ENCODE measurements around the gene IGSF6. TPM values are rescaled to one million over a fixed set of nuclear protein-coding genes. Genes with fewer than 3 reads are reported as not detected.

The IGSF6 gene
- total and polyA plus RNA-seq, 9 donors: 0.48 to 15.4 (median 1.3) TPM

DNA sequence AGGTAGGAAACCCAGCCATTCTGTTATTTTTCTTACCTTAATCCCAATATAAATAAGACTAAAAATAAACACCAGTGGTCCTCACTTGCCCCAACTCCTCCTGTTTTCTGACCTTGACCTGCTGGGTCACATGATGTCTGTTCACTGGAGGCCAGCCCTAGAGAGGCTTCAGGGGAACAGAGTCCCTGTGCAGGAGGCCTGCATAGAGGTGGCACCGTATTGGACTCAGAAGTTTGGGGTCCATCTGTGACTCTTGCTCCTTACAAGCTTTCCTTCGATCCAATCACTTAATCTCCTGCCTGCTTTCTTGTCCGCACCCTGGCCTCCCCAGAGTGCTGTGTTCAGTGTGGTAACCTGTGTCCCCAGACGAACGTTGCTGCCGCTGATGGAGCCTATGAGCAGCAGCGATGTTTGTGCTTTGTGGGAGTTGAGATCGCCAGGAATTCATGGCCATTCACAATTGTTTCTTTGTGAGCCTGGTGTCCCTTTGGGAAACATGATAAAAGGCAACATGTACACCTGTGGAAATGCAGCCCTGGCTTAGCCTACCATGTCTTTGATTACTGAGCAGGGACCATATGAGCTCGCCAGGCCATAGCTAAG lies 4.7 kb downstream of the IGSF6 start:
- TF ChIP-seq, protein P1, sequence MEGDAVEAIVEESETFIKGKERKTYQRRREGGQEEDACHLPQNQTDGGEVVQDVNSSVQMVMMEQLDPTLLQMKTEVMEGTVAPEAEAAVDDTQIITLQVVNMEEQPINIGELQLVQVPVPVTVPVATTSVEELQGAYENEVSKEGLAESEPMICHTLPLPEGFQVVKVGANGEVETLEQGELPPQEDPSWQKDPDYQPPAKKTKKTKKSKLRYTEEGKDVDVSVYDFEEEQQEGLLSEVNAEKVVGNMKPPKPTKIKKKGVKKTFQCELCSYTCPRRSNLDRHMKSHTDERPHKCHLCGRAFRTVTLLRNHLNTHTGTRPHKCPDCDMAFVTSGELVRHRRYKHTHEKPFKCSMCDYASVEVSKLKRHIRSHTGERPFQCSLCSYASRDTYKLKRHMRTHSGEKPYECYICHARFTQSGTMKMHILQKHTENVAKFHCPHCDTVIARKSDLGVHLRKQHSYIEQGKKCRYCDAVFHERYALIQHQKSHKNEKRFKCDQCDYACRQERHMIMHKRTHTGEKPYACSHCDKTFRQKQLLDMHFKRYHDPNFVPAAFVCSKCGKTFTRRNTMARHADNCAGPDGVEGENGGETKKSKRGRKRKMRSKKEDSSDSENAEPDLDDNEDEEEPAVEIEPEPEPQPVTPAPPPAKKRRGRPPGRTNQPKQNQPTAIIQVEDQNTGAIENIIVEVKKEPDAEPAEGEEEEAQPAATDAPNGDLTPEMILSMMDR (IDR thresholded peaks at IDR 0.05): no peak
- TF ChIP-seq POLR2A (IDR thresholded peaks at IDR 0.05) (no peak), EP300 (IDR thresholded peaks at IDR 0.05) (no peak)
- Histone ChIP-seq H3K9me3 (no peaks in the 10 kb centered on the region), H3K36me3 (no peaks in the 10 kb centered on the region), H3K27ac (no peak overlapping the region), H3K27me3 (no peaks in the 10 kb centered on the region), H3K4me1 (ENCODE audit: insufficient read depth) (peaks cover 10% of the 10 kb centered on the region), H3K4me3 (no peak overlapping the region)
- 89 to 91% (median 90%) methylated on average over 9 of the region's 9 CpGs for WGBS, 3 donors
- intact Hi-C loops (cut with DNase I): no loop called here
- no peak for DNase-seq

DNA sequence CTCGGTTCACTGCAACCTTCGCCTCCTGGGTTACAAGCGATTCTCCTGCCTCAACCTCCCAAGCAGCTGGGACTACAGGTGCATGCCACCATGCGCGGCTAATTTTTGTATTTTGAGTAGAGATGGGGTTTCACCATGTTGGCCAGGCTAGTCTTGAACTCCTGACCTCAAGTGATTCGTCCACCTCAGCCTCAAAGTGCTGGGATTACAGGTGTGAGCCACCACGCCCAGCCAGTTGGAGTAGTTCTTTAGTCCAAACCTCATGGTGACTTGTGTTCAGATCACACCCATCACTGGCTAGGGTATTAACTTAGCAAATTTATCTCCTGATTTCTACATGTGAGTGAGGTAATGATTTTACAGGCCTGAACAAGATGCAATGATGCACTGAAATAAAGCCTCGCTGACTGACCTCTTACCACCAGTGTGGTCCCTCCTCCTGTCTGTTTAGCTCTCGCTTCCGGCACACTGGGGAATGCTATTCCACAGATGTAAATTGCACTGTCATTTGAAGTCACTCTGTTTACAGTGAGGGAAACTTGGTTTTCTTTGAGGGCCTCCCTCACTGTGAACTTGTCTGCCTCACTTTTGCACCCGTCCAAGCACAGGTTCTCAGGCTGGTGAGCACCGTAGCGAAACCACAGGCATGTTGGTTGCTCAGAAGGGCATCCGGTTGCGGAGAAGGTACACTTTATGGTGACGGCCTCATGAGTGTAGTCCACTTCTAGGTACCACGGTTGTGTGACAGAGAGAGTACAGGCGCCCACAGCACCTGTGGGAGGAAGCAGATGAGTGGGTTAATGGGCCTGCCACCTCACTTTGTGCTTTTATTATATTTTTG lies 5.5 kb downstream of the IGSF6 start:
- no peak overlapping the region for H3K4me3 ChIP-seq
- H3K9me3 ChIP-seq: no peaks in the 10 kb centered on the region
- H3K4me1 ChIP-seq (ENCODE audit: insufficient read depth): peaks cover 10% of the 10 kb centered on the region
- 91 to 97% (median 96%) methylated on average over 18 of the region's 18 CpGs for WGBS, 3 donors
- intact Hi-C loops (cut with DNase I): no loop called here
- H3K27me3 ChIP-seq: no peaks in the 10 kb centered on the region
- no peaks in the 10 kb centered on the region for H3K36me3 ChIP-seq
- H3K27ac ChIP-seq: peak overlapping the region in 1 of 2 donors; percentile 63
- TF ChIP-seq, protein P1 (IDR thresholded peaks at IDR 0.05): no peak
- no peak for DNase-seq

DNA sequence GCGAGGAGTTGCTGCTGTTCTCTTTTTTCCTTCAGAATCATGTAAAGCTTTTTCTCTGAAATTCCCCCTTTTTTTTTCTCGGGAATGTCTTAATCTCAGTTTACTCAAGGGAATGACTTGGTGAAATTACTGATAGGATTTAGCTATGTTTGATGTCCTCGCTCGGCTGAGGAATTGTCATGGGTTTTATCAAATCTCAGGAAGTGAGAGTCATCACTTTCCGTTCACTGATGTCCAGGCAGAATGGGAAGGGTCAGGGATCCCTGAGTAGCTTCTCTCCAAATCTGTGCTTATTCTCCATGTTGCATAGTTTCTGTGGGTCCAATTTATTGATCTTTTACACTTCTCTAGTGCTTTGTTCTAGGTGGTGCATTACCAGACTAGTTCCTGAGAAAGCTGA lies 6.3 kb downstream of the IGSF6 start:
- peak overlapping the region in 1 of 2 donors; percentile 63 for H3K27ac ChIP-seq
- TF ChIP-seq, protein P1 (IDR thresholded peaks at IDR 0.05): no peak
- TF ChIP-seq EP300 (IDR thresholded peaks at IDR 0.05) (no peak), POLR2A (IDR thresholded peaks at IDR 0.05) (no peak)
- H3K9me3 ChIP-seq: no peaks in the 10 kb centered on the region
- WGBS, 3 donors: 46 to 74% (median 58%) methylated on average over 5 of the region's 5 CpGs
- no peaks in the 10 kb centered on the region for H3K36me3 ChIP-seq
- intact Hi-C loops (cut with DNase I): no loop called here
- no peak overlapping the region for H3K4me3 ChIP-seq
- H3K27me3 ChIP-seq: no peaks in the 10 kb centered on the region
- H3K4me1 ChIP-seq (ENCODE audit: insufficient read depth): peaks cover 10% of the 10 kb centered on the region
- no peak for DNase-seq

DNA sequence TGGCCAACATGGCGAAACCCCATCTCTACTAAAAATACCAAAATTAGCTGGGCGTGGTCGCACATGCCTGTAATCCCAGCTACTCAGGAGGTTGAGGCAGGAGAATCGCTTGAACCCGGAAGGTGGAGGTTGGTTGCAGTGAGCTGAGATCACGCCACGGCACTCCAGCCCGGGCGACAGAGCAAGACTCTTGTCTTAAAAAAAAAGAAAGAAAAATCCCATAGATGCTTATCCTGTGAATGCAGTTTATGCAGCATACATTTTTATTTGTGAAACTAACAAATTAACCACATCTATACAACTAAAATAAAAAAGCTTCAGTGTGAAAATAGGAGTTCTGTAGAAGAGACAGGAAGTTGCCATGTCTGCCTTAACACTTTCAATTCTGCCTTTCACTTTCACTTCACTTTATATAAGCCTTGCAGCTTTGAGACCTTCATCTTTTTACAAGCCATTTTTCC lies 7.1 kb downstream of the IGSF6 start:
- no peak for DNase-seq
- Histone ChIP-seq H3K9me3 (no peaks in the 10 kb centered on the region), H3K27ac (peak overlapping the region in 1 of 2 donors; percentile 63), H3K27me3 (no peaks in the 10 kb centered on the region), H3K36me3 (no peaks in the 10 kb centered on the region), H3K4me1 (ENCODE audit: insufficient read depth) (peaks cover 10% of the 10 kb centered on the region), H3K4me3 (peak overlapping the region; percentile 2)
- TF ChIP-seq, protein P1 (IDR thresholded peaks at IDR 0.05): no peak
- TF ChIP-seq EP300 (IDR thresholded peaks at IDR 0.05): no peak
- 45 to 59% (median 55%) methylated on average over 9 of the region's 9 CpGs for WGBS, 3 donors
- intact Hi-C loops (cut with DNase I): no loop called here
